ENCODE data around the gene NDP.
"Not testable (repeated sequence)": the region's sequence is repeated elsewhere in the genome, so short reads cannot be mapped to it uniquely, and the experiment has no call there.

Gene NDP

GRCh38 chrX:43940816-43941474 lies 32.2 kb downstream of the NDP start:
- no peak overlapping the region for H3K4me3 ChIP-seq (ENCODE audit: low read length)
- DNase-seq (ENCODE audit: low read depth): peak; percentile 64

GRCh38 chrX:43939187-43939926 lies 33.8 kb downstream of the NDP start:
- no peak overlapping the region for H3K4me3 ChIP-seq (ENCODE audit: low read length)
- TF ChIP-seq, protein P1, sequence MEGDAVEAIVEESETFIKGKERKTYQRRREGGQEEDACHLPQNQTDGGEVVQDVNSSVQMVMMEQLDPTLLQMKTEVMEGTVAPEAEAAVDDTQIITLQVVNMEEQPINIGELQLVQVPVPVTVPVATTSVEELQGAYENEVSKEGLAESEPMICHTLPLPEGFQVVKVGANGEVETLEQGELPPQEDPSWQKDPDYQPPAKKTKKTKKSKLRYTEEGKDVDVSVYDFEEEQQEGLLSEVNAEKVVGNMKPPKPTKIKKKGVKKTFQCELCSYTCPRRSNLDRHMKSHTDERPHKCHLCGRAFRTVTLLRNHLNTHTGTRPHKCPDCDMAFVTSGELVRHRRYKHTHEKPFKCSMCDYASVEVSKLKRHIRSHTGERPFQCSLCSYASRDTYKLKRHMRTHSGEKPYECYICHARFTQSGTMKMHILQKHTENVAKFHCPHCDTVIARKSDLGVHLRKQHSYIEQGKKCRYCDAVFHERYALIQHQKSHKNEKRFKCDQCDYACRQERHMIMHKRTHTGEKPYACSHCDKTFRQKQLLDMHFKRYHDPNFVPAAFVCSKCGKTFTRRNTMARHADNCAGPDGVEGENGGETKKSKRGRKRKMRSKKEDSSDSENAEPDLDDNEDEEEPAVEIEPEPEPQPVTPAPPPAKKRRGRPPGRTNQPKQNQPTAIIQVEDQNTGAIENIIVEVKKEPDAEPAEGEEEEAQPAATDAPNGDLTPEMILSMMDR (IDR thresholded peaks at IDR 0.05; ENCODE audit: insufficient read depth, low read depth, low read length, missing control alignments): peak; percentile 4
- peak; percentile 8 for DNase-seq (ENCODE audit: low read depth)

More at GRCh38 chrX:43940816-43941474, 32.2 kb downstream of the NDP start:
- TF ChIP-seq, protein P1 (IDR thresholded peaks at IDR 0.05; ENCODE audit: insufficient read depth, low read depth, low read length, missing control alignments): no peak

DNA sequence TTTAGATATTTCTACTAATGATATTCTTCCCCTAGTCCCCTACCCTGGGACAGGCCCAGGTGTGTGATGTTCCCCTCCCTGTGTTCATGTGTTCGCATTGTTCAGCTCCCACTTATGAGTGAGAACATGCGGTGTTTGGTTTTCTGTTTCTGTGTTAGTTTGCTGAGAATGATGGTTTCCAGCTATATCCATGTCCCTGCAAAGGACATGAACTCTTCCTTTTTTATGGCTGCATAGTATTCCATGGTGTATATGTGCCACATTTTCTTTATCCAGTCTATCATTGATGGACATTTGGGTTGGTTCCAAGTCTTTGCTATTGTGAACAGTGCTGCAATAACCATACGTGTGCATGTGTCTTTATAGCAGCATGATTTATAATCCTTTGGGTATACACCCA lies 51.2 kb downstream of the NDP start:
- not testable (repeated sequence) for DNase-seq (ENCODE audit: low read depth)

GRCh38 chrX:43910772-43911171 lies 62.4 kb downstream of the NDP start:
- H3K4me3 ChIP-seq (ENCODE audit: low read length); DNase-seq (ENCODE audit: low read depth): not testable (repeated sequence)

More for the DNA sequence above, 51.2 kb downstream of the NDP start:
- H3K4me3 ChIP-seq (ENCODE audit: low read length): not testable (repeated sequence)

GRCh38 chrX:43910012-43910411 lies 63.2 kb downstream of the NDP start:
- no peak for DNase-seq (ENCODE audit: low read depth)
- TF ChIP-seq, protein P1 (IDR thresholded peaks at IDR 0.05; ENCODE audit: insufficient read depth, low read depth, low read length, missing control alignments): no peak

GRCh38 chrX:43909141-43909540 lies 64.0 kb downstream of the NDP start:
- no peak overlapping the region for H3K4me3 ChIP-seq (ENCODE audit: low read length)
- TF ChIP-seq, protein P1 (IDR thresholded peaks at IDR 0.05; ENCODE audit: insufficient read depth, low read depth, low read length, missing control alignments): no peak
- no peak for DNase-seq (ENCODE audit: low read depth)

More at GRCh38 chrX:43910012-43910411, 63.2 kb downstream of the NDP start:
- no peak overlapping the region for H3K4me3 ChIP-seq (ENCODE audit: low read length)

GRCh38 chrX:43899878-43900815 lies 73.0 kb downstream of the NDP start:
- DNase-seq (ENCODE audit: low read depth): no peak
- H3K4me3 ChIP-seq (ENCODE audit: low read length): no peak overlapping the region
- TF ChIP-seq, protein P1 (IDR thresholded peaks at IDR 0.05; ENCODE audit: insufficient read depth, low read depth, low read length, missing control alignments): no peak

Data from epithelial cell of esophagus (primary cell).